T-helper 1 cell treated with Interleukin-12 subunit alpha and Interleukin-12 subunit beta and Interleukin-4 antibody, amounts not matched to agents 30 μg/mL and 1 μg/mL, for 36 hours (primary cell): ENCODE measurements around the gene ARRDC2.

Experiments
- H3K27ac Mint-ChIP-seq: one replicate; pipeline ENCODE4 v1.8.0; 2021; ENCODE audit warnings: mild to moderate bottlenecking, mixed read lengths
- H3K27me3 Mint-ChIP-seq: one replicate; pipeline ENCODE4 v1.8.0; 2021; ENCODE audit warnings: low read depth, mixed read lengths
- H3K36me3 Mint-ChIP-seq: one replicate; pipeline ENCODE4 v1.8.0; 2021; ENCODE audit warnings: low read depth, mixed read lengths
- H3K4me1 Mint-ChIP-seq: one replicate; pipeline ENCODE4 v1.8.0; 2021; ENCODE audit warnings: low read depth, mixed read lengths
- H3K4me3 Mint-ChIP-seq: one replicate; pipeline ENCODE4 v1.8.0; 2021; ENCODE audit warnings: mild to moderate bottlenecking, moderate library complexity, mixed read lengths
- H3K9me3 Mint-ChIP-seq: one replicate; pipeline ENCODE4 v1.8.0; 2021; ENCODE audit warnings: mixed read lengths

The ARRDC2 gene

DNA sequence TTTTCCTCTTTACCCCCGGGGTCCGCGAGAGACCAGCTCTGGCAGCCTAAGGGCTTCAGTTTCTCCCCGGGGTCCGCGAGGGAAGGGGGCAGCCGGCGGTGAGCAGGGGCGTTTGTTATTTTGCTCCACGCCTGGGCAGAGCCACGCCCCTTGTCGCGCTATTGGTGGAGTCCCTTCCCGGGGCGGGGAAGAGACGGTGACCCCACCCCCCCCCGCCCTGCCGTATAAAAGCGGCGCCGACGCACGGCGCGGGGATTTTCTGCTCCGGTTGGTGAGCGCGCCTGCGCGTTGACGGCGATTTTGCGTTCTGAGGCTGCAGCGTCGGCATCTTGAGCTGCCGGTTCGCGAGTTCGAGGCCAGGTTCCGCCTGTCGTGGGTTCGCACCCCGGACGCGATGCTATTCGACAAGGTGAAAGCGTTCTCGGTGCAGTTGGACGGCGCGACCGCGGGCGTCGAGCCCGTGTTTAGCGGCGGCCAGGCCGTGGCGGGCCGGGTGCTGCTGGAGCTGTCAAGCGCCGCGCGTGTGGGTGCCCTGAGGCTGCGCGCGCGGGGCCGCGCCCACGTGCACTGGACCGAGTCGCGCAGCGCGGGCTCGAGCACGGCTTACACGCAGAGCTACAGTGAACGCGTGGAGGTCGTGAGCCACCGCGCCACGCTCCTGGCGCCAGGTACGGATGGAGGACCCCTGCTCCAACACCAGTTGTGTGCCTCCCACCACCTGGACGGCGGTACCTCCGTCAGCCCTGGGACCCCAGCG, at the start of gene ARRDC2:
TSS of gene ARRDC2 (plus strand) at position 254 of the 757 bp plus-strand sequence. CDS start at position 395, 141 bp downstream.
- Mint-ChIP-seq H3K27ac (peak within 1 kb of the TSS; percentile 93), H3K9me3 (no peaks in the 10 kb centered on the region), H3K4me3 (peak within 1 kb of the TSS; percentile 95), H3K4me1 (peaks cover 33% of the 10 kb centered on the region), H3K36me3 (peaks cover 35% of the 10 kb centered on the region), H3K27me3 (no peaks in the 10 kb centered on the region)

DNA sequence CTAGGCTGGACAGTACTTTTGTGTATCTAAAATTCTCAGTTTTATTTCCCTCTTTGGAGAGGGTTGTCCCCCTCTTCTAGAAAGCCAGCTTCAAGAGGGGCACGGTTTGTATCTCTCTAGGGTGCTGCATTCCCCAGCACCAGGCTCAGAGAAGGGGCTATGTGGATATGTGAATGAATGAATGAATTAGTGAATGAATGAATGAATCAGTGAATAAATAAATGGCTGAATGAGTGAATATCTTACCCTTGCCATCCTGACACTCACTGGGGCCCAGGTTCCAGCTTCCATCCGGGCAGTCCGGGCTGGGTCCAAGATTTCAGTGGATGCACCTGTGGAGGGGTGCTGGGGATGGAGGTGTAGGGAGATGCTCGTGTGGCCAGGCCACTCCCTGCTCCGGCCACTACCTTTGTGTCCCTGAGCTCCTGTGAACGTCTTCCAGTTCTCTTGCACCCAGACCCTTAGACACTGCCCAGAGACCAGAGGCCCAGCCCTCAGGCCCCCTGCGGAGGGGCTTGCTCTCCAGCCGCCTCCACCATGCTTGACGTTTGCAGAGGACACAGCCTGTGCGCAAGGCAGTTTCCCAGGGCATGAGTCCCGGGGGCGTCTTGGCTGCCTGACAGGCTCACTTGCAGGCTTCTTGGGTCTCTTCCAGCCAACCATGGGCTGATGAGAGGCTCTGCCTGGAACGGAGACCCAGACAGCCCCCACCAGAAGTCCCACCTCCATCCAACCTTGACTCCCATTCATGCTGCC, 43.9 kb upstream of the ARRDC2 start:
- H3K36me3 Mint-ChIP-seq: no peaks in the 10 kb centered on the region
- peaks cover 2% of the 10 kb centered on the region for H3K4me1 Mint-ChIP-seq
- peaks cover 42% of the 10 kb centered on the region for H3K27me3 Mint-ChIP-seq
- no peak overlapping the region for H3K27ac Mint-ChIP-seq
- no peaks in the 10 kb centered on the region for H3K9me3 Mint-ChIP-seq
- H3K4me3 Mint-ChIP-seq: no peak overlapping the region

DNA sequence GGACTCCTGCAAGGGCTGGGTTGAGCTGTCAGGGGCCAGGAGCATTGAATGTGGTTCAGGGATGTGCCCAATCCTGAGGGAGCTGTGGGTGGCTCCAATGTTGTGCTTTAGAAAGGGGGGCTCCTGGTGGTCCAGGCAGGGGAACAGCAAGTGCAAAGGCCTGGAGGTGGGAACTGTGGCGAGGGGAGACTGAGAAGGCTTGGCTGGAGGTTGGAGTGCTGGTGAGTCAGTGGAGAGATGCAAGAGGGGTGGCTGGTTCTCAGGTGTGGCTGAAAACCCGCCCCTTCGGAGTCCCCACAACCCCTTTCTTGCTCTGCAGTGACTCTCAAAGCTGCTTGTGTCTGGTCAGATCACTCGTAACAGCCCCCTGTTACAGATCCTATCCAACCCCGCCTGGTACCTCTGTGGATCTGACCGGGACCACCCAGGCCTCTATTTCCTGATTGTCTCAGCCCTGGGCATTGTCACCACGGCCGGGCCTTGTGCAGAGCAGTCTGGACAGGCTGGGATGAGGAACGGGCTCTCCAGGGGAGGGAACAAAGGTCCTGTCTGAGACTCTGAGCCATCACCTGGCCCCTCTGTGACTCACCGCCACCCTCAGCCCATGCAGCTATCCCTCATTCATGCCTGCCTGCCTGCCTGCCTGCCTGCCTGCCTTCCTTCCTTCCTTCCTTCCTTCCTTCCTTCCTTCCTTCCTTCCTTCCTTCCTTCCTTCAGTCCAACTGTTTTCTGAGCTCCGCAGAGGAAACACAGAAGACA, 42.4 kb upstream of the ARRDC2 start:
- H3K4me1 Mint-ChIP-seq: peaks cover 2% of the 10 kb centered on the region
- no peaks in the 10 kb centered on the region for H3K9me3 Mint-ChIP-seq
- peaks cover 42% of the 10 kb centered on the region for H3K27me3 Mint-ChIP-seq

DNA sequence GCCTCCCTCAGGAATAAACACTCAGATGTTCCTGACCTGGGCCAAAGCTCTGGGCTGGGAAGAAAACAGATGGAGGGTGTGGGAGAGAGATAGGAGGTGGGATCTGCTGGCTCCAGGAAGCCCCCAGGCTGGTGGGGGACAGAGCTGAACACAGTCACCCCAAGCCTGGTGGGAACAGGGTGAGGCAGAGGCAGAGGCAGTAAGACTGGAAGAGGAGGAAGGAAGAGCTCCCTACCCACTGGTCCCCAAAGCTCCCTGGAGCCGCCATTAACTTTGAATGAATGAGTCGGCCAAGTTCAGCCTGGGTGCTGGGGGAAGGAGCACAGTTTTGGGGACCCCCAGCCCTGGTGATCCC, 41.9 kb upstream of the ARRDC2 start:
- no peak overlapping the region for H3K27ac Mint-ChIP-seq
- H3K4me1 Mint-ChIP-seq: peaks cover 2% of the 10 kb centered on the region
- H3K4me3 Mint-ChIP-seq: no peak overlapping the region
- no peaks in the 10 kb centered on the region for H3K9me3 Mint-ChIP-seq
- no peaks in the 10 kb centered on the region for H3K36me3 Mint-ChIP-seq
- peaks cover 42% of the 10 kb centered on the region for H3K27me3 Mint-ChIP-seq

More for the DNA sequence above, 42.4 kb upstream of the ARRDC2 start:
- Mint-ChIP-seq H3K36me3 (no peaks in the 10 kb centered on the region), H3K27ac (no peak overlapping the region), H3K4me3 (no peak overlapping the region)

DNA sequence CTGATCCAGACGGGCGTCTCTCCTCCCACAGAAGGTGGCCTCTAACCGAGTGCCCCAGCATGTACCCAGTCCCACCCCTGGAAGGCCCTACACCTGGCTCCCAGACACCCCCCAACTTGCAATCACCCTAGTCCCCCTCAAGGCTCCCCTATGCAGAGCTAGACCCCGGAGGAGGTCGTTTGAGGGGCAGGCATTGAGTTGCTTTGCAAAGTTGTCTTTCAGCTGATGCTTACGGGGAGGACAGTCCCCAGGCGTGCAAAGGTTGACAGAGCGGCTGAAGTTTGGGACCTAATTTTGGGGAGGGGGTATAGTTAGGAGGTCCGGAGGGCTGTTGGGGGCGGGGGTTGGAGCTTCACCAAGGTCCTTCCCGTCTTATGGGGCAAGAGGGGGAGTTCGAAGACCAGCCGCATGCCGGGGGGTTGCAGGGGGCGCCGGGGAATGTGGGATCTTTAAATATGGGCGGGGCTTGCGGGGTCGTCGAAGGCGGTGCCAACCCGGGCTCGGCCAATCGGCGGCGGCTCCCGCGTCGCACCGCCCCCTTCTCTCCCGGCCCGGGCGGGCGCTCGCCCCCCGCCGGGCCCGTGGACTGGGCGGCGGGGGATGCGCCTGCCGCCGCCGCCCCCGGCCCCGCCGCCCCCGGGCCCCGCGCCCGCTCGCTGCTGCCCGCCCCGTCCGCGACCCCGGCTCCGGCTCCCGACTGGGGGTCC, 41.3 kb upstream of the ARRDC2 start, which contains the start of gene KCNN1:
TSS of gene KCNN1 (plus strand) at position 558 of the 707 bp plus-strand sequence. CDS start 6,782 bp downstream, outside the sequence.
- H3K4me1 Mint-ChIP-seq: peaks cover 2% of the 10 kb centered on the region
- no peak within 1 kb of the TSS for H3K4me3 Mint-ChIP-seq
- H3K36me3 Mint-ChIP-seq: no peaks in the 10 kb centered on the region
- no peaks in the 10 kb centered on the region for H3K9me3 Mint-ChIP-seq
- H3K27ac Mint-ChIP-seq: no peak within 1 kb of the TSS
- H3K27me3 Mint-ChIP-seq: peaks cover 42% of the 10 kb centered on the region

DNA sequence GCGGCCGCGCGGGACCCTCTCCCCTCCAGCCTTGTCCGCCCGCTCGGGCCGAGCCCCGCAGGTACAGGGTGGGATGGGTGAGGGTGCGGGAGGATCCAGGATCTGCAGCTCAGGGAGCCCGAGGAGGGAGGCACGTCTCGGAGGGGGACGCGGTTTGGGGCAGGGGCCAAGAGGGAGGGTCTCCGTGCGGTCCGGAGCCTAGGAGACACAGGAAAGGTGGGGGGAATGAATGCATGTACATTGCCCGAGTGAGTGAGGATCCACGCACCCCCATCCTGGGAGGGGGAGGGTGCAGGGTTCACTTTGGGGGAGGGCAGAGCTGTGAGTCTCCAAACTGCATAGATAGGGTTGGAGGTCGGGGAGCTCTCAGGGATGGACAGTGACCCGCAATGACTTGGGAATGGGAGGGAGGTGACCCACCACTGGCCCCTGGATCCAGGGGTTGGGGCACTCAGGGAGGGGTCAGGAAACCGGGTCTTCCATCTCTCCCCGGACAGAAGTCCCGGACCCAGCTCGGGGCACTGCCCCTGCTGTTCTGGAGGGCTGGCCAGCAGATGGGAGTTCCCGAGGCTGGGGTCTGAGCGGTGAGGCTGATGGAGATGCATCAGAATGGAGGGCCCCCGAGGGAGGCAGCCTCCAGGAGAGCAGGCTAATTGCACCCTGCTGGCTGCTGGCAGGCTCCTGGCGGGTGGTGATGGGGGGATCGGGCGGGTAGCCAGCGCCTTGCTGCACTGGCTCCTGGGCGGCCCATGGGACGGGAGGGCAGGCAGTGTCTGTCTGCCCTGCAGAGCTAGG, 40.5 kb upstream of the ARRDC2 start:
- Mint-ChIP-seq H3K9me3 (no peaks in the 10 kb centered on the region), H3K4me1 (peaks cover 2% of the 10 kb centered on the region), H3K36me3 (no peaks in the 10 kb centered on the region), H3K4me3 (no peak overlapping the region), H3K27me3 (peaks cover 42% of the 10 kb centered on the region), H3K27ac (no peak overlapping the region)

DNA sequence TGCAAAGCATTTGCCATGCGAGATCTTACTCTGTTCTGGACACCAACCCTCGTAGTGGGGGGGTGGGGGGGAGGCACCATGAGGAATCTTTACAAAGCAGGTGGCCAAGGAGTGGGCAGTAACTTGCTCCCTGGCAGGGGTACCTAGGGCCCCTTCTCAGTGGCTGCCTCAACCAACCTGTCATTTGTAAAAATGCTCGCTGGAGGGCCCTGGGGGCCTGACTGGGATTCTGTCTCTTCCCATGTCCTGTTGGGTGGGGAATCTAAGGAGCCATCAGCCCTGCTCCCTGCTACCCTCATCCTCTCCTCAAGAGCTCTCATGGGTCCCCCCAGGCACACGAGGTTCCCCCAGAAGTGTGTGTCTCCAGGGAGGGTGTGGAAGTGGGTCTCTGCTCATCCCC, 39.6 kb upstream of the ARRDC2 start:
- Mint-ChIP-seq H3K4me3 (no peak overlapping the region), H3K4me1 (peaks cover 2% of the 10 kb centered on the region), H3K27me3 (peaks cover 41% of the 10 kb centered on the region), H3K36me3 (no peaks in the 10 kb centered on the region), H3K9me3 (no peaks in the 10 kb centered on the region), H3K27ac (no peak overlapping the region)

DNA sequence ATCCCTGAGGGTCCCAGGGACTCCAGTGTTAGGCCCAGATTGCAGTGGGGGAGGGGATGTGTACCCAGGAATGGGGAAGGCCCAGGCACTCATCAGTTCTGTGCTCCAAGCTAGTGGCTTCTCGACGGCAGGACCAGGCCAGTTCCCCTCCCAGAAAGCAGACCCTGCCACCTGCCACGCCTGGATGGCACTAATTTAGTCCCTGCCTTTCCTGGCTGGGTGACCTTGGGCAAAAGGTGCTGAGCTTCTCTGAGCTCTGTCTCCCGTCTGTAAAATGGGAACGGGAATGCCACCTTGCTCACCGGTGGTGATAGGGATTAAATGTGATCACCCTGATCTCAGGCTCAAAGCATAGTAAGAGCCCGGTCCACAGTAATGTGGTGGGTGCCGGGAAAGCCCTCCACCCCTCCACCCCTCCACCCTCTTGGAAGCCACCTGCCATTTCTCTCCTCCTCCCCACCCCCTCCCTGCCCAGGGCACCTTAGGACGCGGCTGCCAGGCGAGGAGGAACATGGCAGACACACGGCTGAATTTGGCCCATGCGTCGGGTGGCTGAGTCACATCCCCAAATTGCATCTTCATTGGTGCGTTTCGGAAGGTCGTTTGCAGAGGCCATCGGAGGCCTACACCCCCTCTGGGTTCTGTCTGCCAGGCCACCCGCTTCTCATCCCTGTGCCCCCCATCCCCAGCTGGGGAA, 38.7 kb upstream of the ARRDC2 start:
- H3K4me3 Mint-ChIP-seq: no peak overlapping the region
- no peaks in the 10 kb centered on the region for H3K36me3 Mint-ChIP-seq
- H3K4me1 Mint-ChIP-seq: peaks cover 2% of the 10 kb centered on the region
- no peak overlapping the region for H3K27ac Mint-ChIP-seq
- H3K9me3 Mint-ChIP-seq: no peaks in the 10 kb centered on the region
- H3K27me3 Mint-ChIP-seq: peaks cover 32% of the 10 kb centered on the region

DNA sequence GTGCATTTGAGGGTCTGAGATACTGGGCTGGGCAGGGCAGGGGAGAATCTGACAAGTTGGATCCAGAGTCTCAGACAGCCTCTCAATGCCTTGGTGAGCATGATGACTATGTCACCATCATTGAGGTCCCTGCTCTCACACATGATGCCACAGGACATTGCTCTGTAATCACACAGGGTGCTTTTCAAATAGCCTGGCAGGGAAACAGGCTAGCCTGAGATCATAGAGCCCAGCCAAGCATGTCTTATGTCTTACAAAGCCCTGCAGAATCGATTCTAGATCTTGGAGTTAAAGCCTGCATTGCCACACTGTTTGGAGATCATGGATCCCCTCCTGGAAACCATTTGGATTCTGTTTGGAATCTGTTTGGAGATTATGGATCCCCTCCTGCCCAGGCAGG, 35.7 kb upstream of the ARRDC2 start:
- H3K4me3 Mint-ChIP-seq: no peak overlapping the region
- H3K27me3 Mint-ChIP-seq: peaks cover 5% of the 10 kb centered on the region
- no peak overlapping the region for H3K27ac Mint-ChIP-seq
- H3K36me3 Mint-ChIP-seq: no peaks in the 10 kb centered on the region
- no peaks in the 10 kb centered on the region for H3K9me3 Mint-ChIP-seq
- no peaks in the 10 kb centered on the region for H3K4me1 Mint-ChIP-seq

DNA sequence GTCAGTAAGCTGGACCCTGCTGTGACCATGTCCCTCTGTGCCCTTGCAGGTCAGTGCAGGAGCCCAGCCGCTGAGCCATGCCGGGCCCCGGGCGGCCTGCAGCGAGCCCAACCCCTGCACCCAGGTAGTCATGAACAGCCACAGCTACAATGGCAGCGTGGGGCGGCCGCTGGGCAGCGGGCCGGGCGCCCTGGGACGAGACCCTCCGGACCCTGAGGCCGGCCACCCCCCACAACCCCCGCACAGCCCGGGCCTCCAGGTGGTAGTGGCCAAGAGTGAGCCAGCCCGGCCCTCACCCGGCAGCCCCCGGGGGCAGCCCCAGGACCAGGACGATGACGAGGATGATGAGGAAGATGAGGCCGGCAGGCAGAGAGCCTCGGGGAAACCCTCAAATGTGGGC, 34.2 kb upstream of the ARRDC2 start:
- no peak overlapping the region for H3K4me3 Mint-ChIP-seq
- H3K27ac Mint-ChIP-seq: no peak overlapping the region
- H3K27me3 Mint-ChIP-seq: peaks cover 5% of the 10 kb centered on the region
- H3K36me3 Mint-ChIP-seq: no peaks in the 10 kb centered on the region
- no peaks in the 10 kb centered on the region for H3K9me3 Mint-ChIP-seq
- no peaks in the 10 kb centered on the region for H3K4me1 Mint-ChIP-seq

DNA sequence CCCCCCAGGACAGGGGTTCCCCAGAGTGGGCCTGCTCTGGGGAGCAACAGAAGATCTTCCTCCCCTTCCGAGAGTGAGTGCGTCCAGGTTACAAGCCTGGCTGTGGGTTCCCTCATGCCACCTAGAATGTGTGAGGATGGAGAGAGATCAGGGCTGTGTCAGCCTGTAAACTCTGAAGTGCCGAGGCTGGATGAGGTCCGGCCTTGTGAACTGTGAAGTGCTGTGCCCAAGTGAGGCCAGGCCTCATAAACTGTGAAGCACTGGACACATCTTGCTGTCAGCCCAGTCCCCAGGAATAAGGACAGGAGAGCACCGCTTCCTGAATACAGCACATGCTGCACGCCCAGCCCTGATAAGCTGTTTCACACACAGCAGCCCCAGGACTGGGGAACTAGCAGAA, 33.4 kb upstream of the ARRDC2 start:
- Mint-ChIP-seq H3K4me1 (peaks cover 2% of the 10 kb centered on the region), H3K9me3 (no peaks in the 10 kb centered on the region), H3K27ac (no peak overlapping the region), H3K36me3 (no peaks in the 10 kb centered on the region), H3K4me3 (no peak overlapping the region), H3K27me3 (peaks cover 7% of the 10 kb centered on the region)

DNA sequence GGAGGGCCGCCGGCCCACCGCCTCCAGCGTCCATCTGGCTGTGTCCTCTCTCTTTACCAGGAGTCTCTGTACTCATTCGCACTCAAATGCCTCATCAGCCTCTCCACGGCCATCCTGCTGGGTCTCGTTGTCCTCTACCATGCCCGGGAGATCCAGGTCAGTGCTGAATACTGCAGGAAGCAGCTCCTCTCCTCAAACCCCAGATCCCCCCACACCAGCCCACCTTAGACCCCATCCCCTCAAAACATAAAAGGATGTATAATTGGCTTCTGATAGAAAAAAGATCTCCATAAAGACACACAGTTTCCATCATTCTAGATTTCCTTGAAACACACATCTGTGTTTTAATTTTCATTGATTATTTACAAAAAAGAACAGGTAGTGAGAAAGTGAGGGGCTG, 32.9 kb upstream of the ARRDC2 start:
- Mint-ChIP-seq H3K27ac (no peak overlapping the region), H3K27me3 (peaks cover 10% of the 10 kb centered on the region), H3K36me3 (no peaks in the 10 kb centered on the region), H3K4me3 (no peak overlapping the region), H3K4me1 (peaks cover 2% of the 10 kb centered on the region), H3K9me3 (no peaks in the 10 kb centered on the region)

DNA sequence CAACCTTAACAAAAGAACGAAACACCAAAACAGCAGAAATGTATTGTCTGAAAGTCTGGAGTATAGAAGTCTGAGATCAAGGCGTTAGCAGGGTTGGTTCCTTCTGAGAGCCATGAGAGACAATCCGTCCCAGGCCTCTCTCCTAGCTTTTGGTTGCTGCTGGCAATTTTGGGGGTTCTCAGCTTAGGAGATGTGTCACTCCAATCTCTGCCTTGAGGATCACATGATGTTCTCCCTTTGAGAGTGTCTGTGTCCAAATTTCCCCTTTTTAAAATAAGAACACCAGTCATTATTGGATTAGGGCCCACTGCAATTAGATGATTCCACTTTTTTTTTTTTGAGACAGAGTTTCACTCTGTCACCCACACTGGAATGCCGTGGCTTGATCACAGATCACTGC, 30.9 kb upstream of the ARRDC2 start:
- no peak overlapping the region for H3K27ac Mint-ChIP-seq
- H3K27me3 Mint-ChIP-seq: peaks cover 16% of the 10 kb centered on the region
- H3K4me3 Mint-ChIP-seq: no peak overlapping the region
- H3K36me3 Mint-ChIP-seq: no peaks in the 10 kb centered on the region
- H3K4me1 Mint-ChIP-seq: peaks cover 2% of the 10 kb centered on the region
- no peaks in the 10 kb centered on the region for H3K9me3 Mint-ChIP-seq
